HCT116 (cell line): ENCODE data around the gene CCR2. TPM values are rescaled to one million over a fixed set of nuclear protein-coding genes. Genes with fewer than 3 reads are reported as not detected.

Source experiments
- ATAC-seq: fragments of 200-7000 bp; cut with Tn5 transposase; 2 replicates; pipeline ENCODE4 v1.9.1; 2020; ENCODE audit warnings: mild to moderate bottlenecking, moderate library complexity
- BruUV-seq: library from RNA; stranded (reverse); fragments of 400-500 nt; replicated peaks from 2 replicates; lab custom pipeline; 2021; lab: Mats Ljungman, UMichigan
- CTCF ChIA-PET: fragments of 300-600 bp; sonication (Branson Sonifier 250); formaldehyde crosslinking; loops from one replicate; lab custom pipeline; 2021; ENCODE audit warnings: antibody characterized with exemption; lab: Charles Lee
- POLR2A ChIA-PET: fragments of 300-600, 350-600 bp; sonication (Branson Sonifier 250); formaldehyde crosslinking; loops from one replicate; lab custom pipeline; 2021; ENCODE audit warnings: antibody characterized with exemption; lab: Charles Lee
- RAD21 ChIA-PET, 2 experiments: fragments of 300-600 bp; sonication (Branson Sonifier 250); formaldehyde crosslinking; loops; one replicate each; lab custom pipeline; 2023; ENCODE audit warnings: low total read pairs in 2 of 2; ENCODE audit not compliant: uncharacterized antibody in 2 of 2, unreplicated experiment in 2 of 2, low non-redundant PET in 1 of 2; lab: Charles Lee
- DNase-seq: peaks from one replicate; pipeline ENCODE4 v3.0.0-alpha.2; 2010; ENCODE audit warnings: low read depth, low spot score
- H2AFZ ChIP-seq: fragments of 200-600 bp; shearing (Covaris generic), sonication (generic); 2 replicates; pipeline ENCODE4 v1.6.1; 2017; ENCODE audit warnings: low read depth, mixed run types, mixed read lengths, antibody characterized with exemption, low read length; ENCODE audit not compliant: poor library complexity, severe bottlenecking
- H3K27ac ChIP-seq: 2 replicates; pipeline ENCODE4 v1.5.1; 2012; ENCODE audit warnings: low read depth, low read length
- H3K27me3 ChIP-seq: fragments of 200-600 bp; sonication (generic); 2 replicates; pipeline ENCODE4 v1.6.1; 2016; ENCODE audit warnings: mixed run types, low read length, mixed read lengths; ENCODE audit not compliant: insufficient read depth
- H3K36me3 ChIP-seq, 2 experiments: fragments of 200-500 bp in 1 of 2; fragments of 200-600 bp in 1 of 2; sonication (Bioruptor generic) in 1 of 2; sonication (generic) in 1 of 2; 2 replicates each; pipeline versions ENCODE4 v1.5.1 to v1.6.1; 2014 to 2016; ENCODE audit warnings: low read length in 2 of 2, inconsistent platforms in 1 of 2, mixed read lengths in 1 of 2, mixed run types in 1 of 2; ENCODE audit not compliant: insufficient read depth in 2 of 2, control insufficient read depth in 1 of 2
- H3K4me1 ChIP-seq, 2 experiments: fragments of 200-600 bp in 1 of 2; sonication (generic) in 1 of 2; 2 replicates each; pipeline versions ENCODE4 v1.5.1 to v1.6.1; 2012 to 2017; ENCODE audit warnings: low read length in 2 of 2, inconsistent platforms in 1 of 2, mild to moderate bottlenecking in 1 of 2, mixed read lengths in 1 of 2, mixed run types in 1 of 2, moderate library complexity in 1 of 2; ENCODE audit not compliant: insufficient read depth in 2 of 2, control insufficient read depth in 1 of 2
- H3K4me2 ChIP-seq: fragments of 200-600 bp; sonication (generic); 2 replicates; pipeline ENCODE4 v1.6.1; 2017; ENCODE audit warnings: mixed run types, low read length, mixed read lengths
- H3K4me3 ChIP-seq, 2 experiments: fragments of 200-600 bp in 1 of 2; sonication (generic) in 1 of 2; replicated peaks in 1 of 2; 2 replicates each; pipeline ENCODE4 v1.5.1; 2011 to 2016; ENCODE audit warnings: low read length in 2 of 2, control low read depth in 1 of 2, low read depth in 1 of 2, mild to moderate bottlenecking in 1 of 2, mixed read lengths in 1 of 2, mixed run types in 1 of 2
- H3K79me2 ChIP-seq: fragments of 200-600 bp; sonication (generic); 2 replicates; pipeline ENCODE4 v1.6.1; 2017; ENCODE audit warnings: mild to moderate bottlenecking, mixed run types, low read length, moderate library complexity, mixed read lengths; ENCODE audit not compliant: insufficient read depth
- H3K9ac ChIP-seq: fragments of 200-600 bp; sonication (generic); 2 replicates; pipeline ENCODE4 v1.6.1; 2016; ENCODE audit warnings: low read length, mixed read lengths
- H3K9me2 ChIP-seq: fragments of 200-600 bp; sonication (generic), shearing (Covaris generic); 2 replicates; pipeline ENCODE4 v1.6.1; 2017; ENCODE audit warnings: mixed run types, mild to moderate bottlenecking, moderate library complexity; ENCODE audit not compliant: insufficient read depth
- H3K9me3 ChIP-seq, 2 experiments: fragments of 200-500 bp in 1 of 2; fragments of 200-600 bp in 1 of 2; sonication (Bioruptor generic) in 1 of 2; sonication (generic) in 1 of 2; 2 replicates each; pipeline ENCODE4 v1.6.1; 2014 to 2017; ENCODE audit warnings: low read length in 2 of 2, mixed read lengths in 2 of 2, inconsistent platforms in 1 of 2, low read depth in 1 of 2, mild to moderate bottlenecking in 1 of 2, mixed run types in 1 of 2, moderate library complexity in 1 of 2; ENCODE audit not compliant: control insufficient read depth in 1 of 2, insufficient read depth in 1 of 2
- H4K20me1 ChIP-seq: fragments of 200-600 bp; sonication (generic), shearing (Covaris generic); 2 replicates; pipeline ENCODE4 v1.6.1; 2017; ENCODE audit warnings: mixed run types, mild to moderate bottlenecking, moderate library complexity; ENCODE audit not compliant: insufficient read depth
- EZH2 ChIP-seq: fragments of 200-600 bp; sonication (generic); IDR thresholded peaks from 2 replicates; pipeline ENCODE4 v1.6.1; 2017; ENCODE audit warnings: antibody characterized with exemption, mixed run types
- EZH2phosphoT487 ChIP-seq: fragments of 200-600 bp; IDR thresholded peaks from 2 replicates; pipeline ENCODE4 v1.6.1; 2018; ENCODE audit warnings: antibody characterized with exemption, borderline replicate concordance
- MAX ChIP-seq: IDR thresholded peaks from 2 replicates; pipeline ENCODE4 v1.6.1; 2012
- RAD21 ChIP-seq: IDR thresholded peaks from 2 replicates; pipeline ENCODE4 v1.6.1; 2012; ENCODE audit warnings: low read depth, mild to moderate bottlenecking
- REST ChIP-seq: IDR thresholded peaks from 2 replicates; pipeline ENCODE4 v1.6.1; 2012; ENCODE audit warnings: low read depth
- SIN3A ChIP-seq: IDR thresholded peaks from 2 replicates; pipeline ENCODE4 v1.6.1; 2012; ENCODE audit warnings: low read depth
- SP1 ChIP-seq: IDR thresholded peaks from 2 replicates; pipeline ENCODE4 v1.6.1; 2012; ENCODE audit warnings: low read depth
- TCF7L2 ChIP-seq: IDR thresholded peaks from 2 replicates; pipeline ENCODE4 v1.7.0; 2011; ENCODE audit warnings: borderline replicate concordance, inconsistent platforms; ENCODE audit not compliant: insufficient read depth, insufficient read length; ENCODE audit errors: extremely low read depth
- intact Hi-C: fragments of 100-400 bp; cut with micrococcal nuclease; formaldehyde crosslinking; loops from 2 replicates; pipeline ENCODE4 v1.10.0; 2022
- total RNA-seq: library from RNA; stranded (reverse); gene quantifications from one replicate; pipeline ENCODE4 v1.2.1, GENCODE V29; 2021; ENCODE audit not compliant: unreplicated experiment
- TF ChIP-seq, protein P1 (sequence below): IDR thresholded peaks from 2 replicates; pipeline ENCODE4 v1.6.1; 2012
- TF ChIP-seq, protein P2 (sequence below), 3 experiments: fragments of 200-600 bp in 1 of 3; sonication (generic) in 1 of 3; IDR thresholded peaks in 2 of 3; conservative IDR thresholded peaks in 1 of 3; 2 replicates each; pipeline ENCODE4 v1.5.1; 2012 to 2017; ENCODE audit warnings: low read depth in 2 of 3, low read length in 2 of 3, antibody characterized with exemption in 1 of 3, borderline replicate concordance in 1 of 3, control low read depth in 1 of 3, mild to moderate bottlenecking in 1 of 3, mixed read lengths in 1 of 3, mixed run types in 1 of 3, moderate library complexity in 1 of 3; ENCODE audit not compliant: insufficient read depth in 1 of 3

CCR2 gene
- total RNA-seq, 1 experiment from 2014 or later = not detected

DNA sequence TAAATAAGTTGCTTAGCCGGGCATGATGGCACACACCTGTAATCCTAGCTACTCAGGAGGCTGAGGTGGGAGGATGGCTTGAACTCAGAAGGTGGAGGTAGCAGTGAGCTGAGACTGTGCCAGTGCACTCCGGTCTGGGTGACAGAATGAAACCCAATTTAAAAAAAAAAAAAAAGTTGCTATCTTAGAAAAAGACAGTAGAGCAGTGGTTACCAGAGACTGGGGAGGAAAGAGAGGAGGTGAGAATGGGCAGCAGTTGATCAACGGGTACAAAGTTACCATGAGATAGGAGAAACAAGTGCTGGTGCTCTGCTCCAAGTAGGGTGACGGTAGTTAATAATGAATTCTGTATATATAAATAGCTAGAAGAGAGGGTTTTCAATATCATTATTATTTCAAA lies 821 bp upstream of the CCR2 start:
- Histone ChIP-seq H3K9ac (no peak overlapping the region), H3K9me3 (no peaks in the 10 kb centered on the region), H3K4me1 (no peaks in the 10 kb centered on the region), H3K27me3 (peaks cover 62% of the 10 kb centered on the region), H4K20me1 (no peaks in the 10 kb centered on the region), H3K79me2 (no peaks in the 10 kb centered on the region), H3K4me2 (no peak overlapping the region), H3K9me2 (no peaks in the 10 kb centered on the region; the same call in 1 of the 2 replicates), H2AFZ (no peak overlapping the region), H3K4me3 (no peak overlapping the region), H3K27ac (no peak overlapping the region), H3K36me3 (no peaks in the 10 kb centered on the region)
- no peak for DNase-seq
- ChIA-PET CTCF (no interaction called here), RAD21 (no interaction called here), POLR2A (no interaction called here)
- no TSS peak for BruUV-seq
- ATAC-seq = no peak
- TF ChIP-seq TCF7L2 (no peak), SP1 (no peak), RAD21 (no peak), MAX (no peak), EZH2 (no peak), SIN3A (no peak), REST (no peak), EZH2phosphoT487 (no peak)
- TF ChIP-seq, protein P1, sequence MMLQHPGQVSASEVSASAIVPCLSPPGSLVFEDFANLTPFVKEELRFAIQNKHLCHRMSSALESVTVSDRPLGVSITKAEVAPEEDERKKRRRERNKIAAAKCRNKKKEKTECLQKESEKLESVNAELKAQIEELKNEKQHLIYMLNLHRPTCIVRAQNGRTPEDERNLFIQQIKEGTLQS = no peak
- TF ChIP-seq, protein P2, sequence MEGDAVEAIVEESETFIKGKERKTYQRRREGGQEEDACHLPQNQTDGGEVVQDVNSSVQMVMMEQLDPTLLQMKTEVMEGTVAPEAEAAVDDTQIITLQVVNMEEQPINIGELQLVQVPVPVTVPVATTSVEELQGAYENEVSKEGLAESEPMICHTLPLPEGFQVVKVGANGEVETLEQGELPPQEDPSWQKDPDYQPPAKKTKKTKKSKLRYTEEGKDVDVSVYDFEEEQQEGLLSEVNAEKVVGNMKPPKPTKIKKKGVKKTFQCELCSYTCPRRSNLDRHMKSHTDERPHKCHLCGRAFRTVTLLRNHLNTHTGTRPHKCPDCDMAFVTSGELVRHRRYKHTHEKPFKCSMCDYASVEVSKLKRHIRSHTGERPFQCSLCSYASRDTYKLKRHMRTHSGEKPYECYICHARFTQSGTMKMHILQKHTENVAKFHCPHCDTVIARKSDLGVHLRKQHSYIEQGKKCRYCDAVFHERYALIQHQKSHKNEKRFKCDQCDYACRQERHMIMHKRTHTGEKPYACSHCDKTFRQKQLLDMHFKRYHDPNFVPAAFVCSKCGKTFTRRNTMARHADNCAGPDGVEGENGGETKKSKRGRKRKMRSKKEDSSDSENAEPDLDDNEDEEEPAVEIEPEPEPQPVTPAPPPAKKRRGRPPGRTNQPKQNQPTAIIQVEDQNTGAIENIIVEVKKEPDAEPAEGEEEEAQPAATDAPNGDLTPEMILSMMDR (IDR thresholded peaks at IDR 0.05 in 2 of 3, conservative IDR thresholded peaks at IDR 0.05 in 1 of 3; ENCODE audit: borderline replicate concordance in 1 of 3, insufficient read depth in 1 of 3, low read depth in 2 of 3, low read length in 2 of 3) = no peak
- intact Hi-C loops = no loop called here
